Raji (cell line): ENCODE measurements around the gene AKAP11.

ENCODE experiments used
- POLR2A ChIP-seq: IDR thresholded peaks from 2 replicates; pipeline ENCODE4 v1.6.1; 2011; ENCODE audit warnings: low read depth, low read length, control low read depth; ENCODE audit not compliant: insufficient read depth

AKAP11 gene

GRCh38 chr13:42271337-42272114 is 426 bp upstream of the AKAP11 start:
- peak; percentile 37; the same call in 1 of the 2 replicates for TF ChIP-seq POLR2A

- no peak for TF ChIP-seq POLR2A
These were observed 838 bp downstream of the AKAP11 start for GRCh38 chr13:42272804-42273175.

- no peak for TF ChIP-seq POLR2A
These were observed 2.6 kb downstream of the AKAP11 start for GRCh38 chr13:42274386-42275097.

- peak; percentile 66 for TF ChIP-seq POLR2A
These were observed 3.1 kb downstream of the AKAP11 start for GRCh38 chr13:42275098-42275471.

GRCh38 chr13:42275506-42275905 is 3.6 kb downstream of the AKAP11 start:
- TF ChIP-seq POLR2A = no peak

GRCh38 chr13:42276683-42277082 is 4.7 kb downstream of the AKAP11 start:
- no peak for TF ChIP-seq POLR2A

GRCh38 chr13:42277618-42278276 is 5.8 kb downstream of the AKAP11 start:
- no peak for TF ChIP-seq POLR2A

GRCh38 chr13:42279080-42279479 is 7.1 kb downstream of the AKAP11 start:
- TF ChIP-seq POLR2A = no peak

GRCh38 chr13:42279986-42280385 is 8.0 kb downstream of the AKAP11 start:
- TF ChIP-seq POLR2A = no peak

- no peak for TF ChIP-seq POLR2A
These were observed 8.6 kb downstream of the AKAP11 start for GRCh38 chr13:42280537-42280936.

GRCh38 chr13:42283574-42283973 is 11.6 kb downstream of the AKAP11 start:
- TF ChIP-seq POLR2A = no peak

- TF ChIP-seq POLR2A = no peak
These were observed 12.1 kb downstream of the AKAP11 start for GRCh38 chr13:42284068-42284467.

- no peak for TF ChIP-seq POLR2A
These were observed 26.4 kb downstream of the AKAP11 start for GRCh38 chr13:42298392-42298791.

- no peak for TF ChIP-seq POLR2A
These were observed 33.6 kb downstream of the AKAP11 start for GRCh38 chr13:42305503-42305902.

- TF ChIP-seq POLR2A = no peak
These were observed 35.5 kb downstream of the AKAP11 start for GRCh38 chr13:42307461-42307860.
